Type B pancreatic cell (in vitro differentiated cells): Measurements from ENCODE around the gene NCOA1. TPM values are rescaled to one million over a fixed set of nuclear protein-coding genes. Genes with fewer than 3 reads are reported as not detected.

ENCODE experiments used
- DNase-seq: peaks from one replicate; pipeline ENCODE4 v3.0.0; 2021; ENCODE audit warnings: mixed read lengths; ENCODE audit not compliant: unreplicated experiment; ENCODE audit errors: extremely low spot score
- H3K27ac Mint-ChIP-seq: 2 replicates; pipeline ENCODE4 v1.8.0; 2021; ENCODE audit warnings: mild to moderate bottlenecking, mixed read lengths
- H3K27me3 Mint-ChIP-seq: 2 replicates; pipeline ENCODE4 v1.8.0; 2021; ENCODE audit warnings: mixed read lengths
- H3K36me3 Mint-ChIP-seq: 2 replicates; pipeline ENCODE4 v1.8.0; 2021; ENCODE audit warnings: mixed read lengths
- H3K4me1 Mint-ChIP-seq: one replicate; pipeline ENCODE4 v1.8.0; 2021; ENCODE audit warnings: mixed read lengths; ENCODE audit not compliant: unreplicated experiment
- H3K4me3 Mint-ChIP-seq: 2 replicates; pipeline ENCODE4 v1.8.0; 2021; ENCODE audit warnings: mild to moderate bottlenecking, mixed read lengths
- H3K9me3 Mint-ChIP-seq: 2 replicates; pipeline ENCODE4 v1.8.0; 2021; ENCODE audit warnings: mixed read lengths
- total RNA-seq: library from RNA; stranded (reverse); gene quantifications from 2 replicates; pipeline ENCODE4 v1.2.1, GENCODE V29; 2021; ENCODE audit warnings: low replicate concordance
- TF ChIP-seq, protein P1 (sequence below): fragments of 200-600 bp; sonication (generic); conservative IDR thresholded peaks from 2 replicates; pipeline ENCODE4 v1.5.0; 2021; ENCODE audit warnings: antibody characterized with exemption, mild to moderate bottlenecking

The NCOA1 gene
- total RNA-seq, 1 donor from 2014 or later = 23.8 TPM

DNA sequence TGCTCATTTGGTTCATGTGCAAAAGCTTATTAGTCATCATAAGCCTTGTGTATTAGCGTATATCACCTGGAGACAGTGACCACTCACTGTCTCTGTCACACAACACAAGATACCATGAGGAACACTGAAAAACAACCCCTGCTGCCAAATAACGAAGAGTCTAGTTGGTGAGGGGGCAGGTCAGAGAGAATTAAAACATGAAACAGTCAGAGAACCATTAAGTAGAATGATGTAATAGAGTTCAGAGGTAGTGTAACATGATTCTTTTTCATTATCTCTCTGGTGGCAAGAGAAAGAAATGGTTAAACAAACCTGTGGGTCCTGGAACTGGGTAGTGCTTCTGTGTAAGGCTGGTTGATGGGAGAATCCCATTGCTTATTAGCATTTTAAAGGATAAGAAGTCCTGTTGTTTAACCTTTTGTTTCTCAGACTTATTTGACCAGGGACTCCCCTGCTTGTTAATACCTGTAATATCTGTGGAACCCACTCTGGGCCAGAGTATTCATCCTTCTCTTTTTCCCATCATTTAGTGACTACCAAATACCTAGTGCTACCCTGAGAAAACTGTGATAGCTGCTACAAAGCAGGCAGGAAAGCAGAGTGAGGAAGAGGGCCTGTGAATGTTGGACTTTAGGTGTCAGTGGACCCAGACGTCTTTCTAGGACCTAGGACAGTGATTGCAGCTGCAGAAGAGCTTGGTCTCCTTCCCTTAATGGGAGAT lies 264.1 kb downstream of the NCOA1 start:
- H3K27me3 Mint-ChIP-seq = no peaks in the 10 kb centered on the region

DNA sequence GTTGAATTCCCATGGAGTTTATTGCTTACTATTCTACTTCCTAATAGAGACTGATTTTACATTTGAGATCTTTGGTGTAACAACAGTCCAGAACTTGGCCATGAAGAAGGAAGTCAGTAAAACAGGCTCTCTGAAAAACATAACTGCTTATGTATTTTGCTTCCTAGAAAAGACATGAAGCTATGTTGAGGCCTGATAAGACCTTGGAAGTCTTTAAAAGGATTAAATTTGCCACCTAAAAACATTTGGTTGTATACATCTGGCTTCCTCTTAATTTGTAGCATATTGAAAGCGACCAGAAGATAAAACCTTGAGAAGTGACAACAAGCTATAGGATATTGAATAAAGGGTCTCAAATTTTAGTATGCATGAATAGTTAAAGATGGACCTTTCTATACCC lies 265.7 kb downstream of the NCOA1 start:
- Mint-ChIP-seq H3K4me1 (no peaks in the 10 kb centered on the region), H3K27me3 (no peaks in the 10 kb centered on the region), H3K36me3 (peaks cover 15% of the 10 kb centered on the region), H3K27ac (no peak overlapping the region), H3K4me3 (no peak overlapping the region), H3K9me3 (no peaks in the 10 kb centered on the region)
- TF ChIP-seq, protein P1, sequence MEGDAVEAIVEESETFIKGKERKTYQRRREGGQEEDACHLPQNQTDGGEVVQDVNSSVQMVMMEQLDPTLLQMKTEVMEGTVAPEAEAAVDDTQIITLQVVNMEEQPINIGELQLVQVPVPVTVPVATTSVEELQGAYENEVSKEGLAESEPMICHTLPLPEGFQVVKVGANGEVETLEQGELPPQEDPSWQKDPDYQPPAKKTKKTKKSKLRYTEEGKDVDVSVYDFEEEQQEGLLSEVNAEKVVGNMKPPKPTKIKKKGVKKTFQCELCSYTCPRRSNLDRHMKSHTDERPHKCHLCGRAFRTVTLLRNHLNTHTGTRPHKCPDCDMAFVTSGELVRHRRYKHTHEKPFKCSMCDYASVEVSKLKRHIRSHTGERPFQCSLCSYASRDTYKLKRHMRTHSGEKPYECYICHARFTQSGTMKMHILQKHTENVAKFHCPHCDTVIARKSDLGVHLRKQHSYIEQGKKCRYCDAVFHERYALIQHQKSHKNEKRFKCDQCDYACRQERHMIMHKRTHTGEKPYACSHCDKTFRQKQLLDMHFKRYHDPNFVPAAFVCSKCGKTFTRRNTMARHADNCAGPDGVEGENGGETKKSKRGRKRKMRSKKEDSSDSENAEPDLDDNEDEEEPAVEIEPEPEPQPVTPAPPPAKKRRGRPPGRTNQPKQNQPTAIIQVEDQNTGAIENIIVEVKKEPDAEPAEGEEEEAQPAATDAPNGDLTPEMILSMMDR = no peak
- no peak for DNase-seq

More for the DNA sequence above, 264.1 kb downstream of the NCOA1 start:
- Mint-ChIP-seq H3K9me3 (no peaks in the 10 kb centered on the region), H3K4me3 (no peak overlapping the region), H3K4me1 (no peaks in the 10 kb centered on the region), H3K36me3 (peaks cover 8% of the 10 kb centered on the region), H3K27ac (no peak overlapping the region)
- TF ChIP-seq, protein P1 = no peak
- DNase-seq = no peak

DNA sequence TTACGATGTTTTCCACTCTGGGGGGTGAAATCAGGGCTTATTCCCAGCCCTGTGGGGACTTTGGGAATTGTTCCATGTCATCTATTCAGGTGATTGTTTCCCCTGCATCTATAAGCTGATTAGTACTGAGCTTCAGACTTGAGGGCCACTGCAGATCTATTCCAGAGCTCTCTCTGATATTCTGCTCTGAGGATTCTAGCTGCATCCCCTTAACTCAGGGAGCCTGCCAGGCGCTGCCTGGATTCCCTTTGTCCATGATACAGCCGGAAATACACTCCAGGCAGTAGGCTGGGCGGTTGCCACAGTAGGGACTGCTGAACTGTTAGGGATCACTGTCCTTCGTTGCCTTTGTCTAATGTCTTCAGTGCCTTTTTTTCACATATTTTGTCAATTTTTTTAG lies 270.8 kb downstream of the NCOA1 start:
- Mint-ChIP-seq H3K4me1 (peaks cover 4% of the 10 kb centered on the region), H3K9me3 (no peaks in the 10 kb centered on the region), H3K4me3 (no peak overlapping the region), H3K27ac (no peak overlapping the region), H3K27me3 (no peaks in the 10 kb centered on the region), H3K36me3 (peaks cover 38% of the 10 kb centered on the region)
- DNase-seq = no peak
- TF ChIP-seq, protein P1 = no peak

DNA sequence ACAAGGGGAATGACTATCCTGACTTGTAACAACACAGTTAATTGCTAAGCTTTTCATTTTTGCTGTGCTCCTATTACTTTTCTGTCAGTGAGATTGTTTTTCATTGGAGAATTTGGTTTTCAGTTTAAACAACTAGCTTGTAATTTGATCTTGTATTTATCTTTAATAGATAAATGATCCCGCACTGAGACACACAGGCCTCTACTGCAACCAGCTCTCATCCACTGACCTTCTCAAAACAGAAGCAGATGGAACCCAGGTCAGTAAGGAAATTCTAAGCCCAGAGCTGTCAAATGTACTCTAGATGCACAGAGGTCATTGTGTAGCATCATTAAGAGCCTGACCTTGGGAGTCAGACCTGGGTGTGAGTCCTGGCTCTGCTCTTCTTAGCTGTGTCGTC lies 271.5 kb downstream of the NCOA1 start:
- Mint-ChIP-seq H3K4me3 (no peak overlapping the region), H3K4me1 (peaks cover 4% of the 10 kb centered on the region), H3K9me3 (no peaks in the 10 kb centered on the region), H3K27me3 (no peaks in the 10 kb centered on the region), H3K36me3 (peaks cover 43% of the 10 kb centered on the region), H3K27ac (no peak overlapping the region)
- no peak for DNase-seq
- TF ChIP-seq, protein P1 = no peak

DNA sequence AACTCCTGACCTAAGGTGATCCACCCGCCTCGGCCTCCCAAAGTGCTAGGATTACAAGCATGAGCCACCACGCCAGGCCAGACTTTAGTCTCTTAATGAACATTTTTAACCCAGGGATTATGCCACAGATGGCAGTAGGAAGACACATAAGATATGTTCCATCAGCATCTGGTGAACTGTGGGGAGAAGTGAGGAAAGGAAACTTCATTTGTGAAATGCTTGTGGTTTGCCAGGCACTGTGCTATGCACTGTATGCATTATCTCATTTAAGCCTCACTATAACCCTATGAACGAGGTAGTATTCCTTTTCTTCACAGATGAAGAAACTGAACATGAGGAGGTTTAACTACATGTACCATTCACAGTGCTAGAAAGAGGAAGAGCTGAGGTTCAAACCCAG lies 272.8 kb downstream of the NCOA1 start:
- no peaks in the 10 kb centered on the region for H3K9me3 Mint-ChIP-seq
- peaks cover 4% of the 10 kb centered on the region for H3K4me1 Mint-ChIP-seq
- TF ChIP-seq, protein P1 = no peak
- DNase-seq = no peak
- H3K27me3 Mint-ChIP-seq = no peaks in the 10 kb centered on the region
- H3K36me3 Mint-ChIP-seq = peaks cover 43% of the 10 kb centered on the region
- H3K27ac Mint-ChIP-seq = no peak overlapping the region
- H3K4me3 Mint-ChIP-seq = no peak overlapping the region
